ENCODE results near the gene FBXO27.

DNA sequence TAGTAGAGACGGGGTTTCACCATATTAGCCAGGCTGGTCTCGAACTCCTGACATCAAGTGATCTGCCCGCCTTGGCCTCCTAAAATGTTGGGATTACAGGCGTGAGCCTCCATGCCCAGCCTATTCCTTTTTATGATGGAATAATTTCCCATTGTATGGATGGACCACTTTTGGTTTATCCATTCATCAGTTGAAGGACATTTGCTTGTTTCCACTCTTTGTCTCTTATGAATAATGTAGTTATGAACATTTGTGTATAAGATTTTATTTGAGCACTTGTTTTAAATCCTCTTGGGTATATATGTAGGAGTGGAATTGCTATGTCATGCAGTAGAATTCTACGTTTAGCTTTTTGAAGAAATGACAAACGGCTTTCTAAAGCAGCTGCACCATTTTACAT is 23.3 kb downstream of the FBXO27 start:
- TF ChIP-seq POLR2A (IDR thresholded peaks at IDR 0.05; ENCODE audit: low read length), result no peak
- TF ChIP-seq GATA1 (IDR thresholded peaks at IDR 0.05; ENCODE audit: low read depth, low read length), result no peak

Measured in erythroblast (primary cell).